Loucy (cell line): ENCODE results near the gene DBH.

Experiments used
- H2AFZ ChIP-seq: fragments of 200-600 bp; sonication (generic); 2 replicates; pipeline ENCODE4 v1.6.0; 2016; ENCODE audit warnings: antibody characterized with exemption, mild to moderate bottlenecking, low read length, moderate library complexity
- H3F3A ChIP-seq: fragments of 200-600 bp; 2 replicates; pipeline ENCODE4 v1.6.0; 2016; ENCODE audit warnings: antibody characterized with exemption, low read depth, mild to moderate bottlenecking
- H3K27me3 ChIP-seq: fragments of 200-600 bp; sonication (generic); 2 replicates; pipeline ENCODE4 v1.6.1; 2014; ENCODE audit warnings: low read length, mild to moderate bottlenecking; ENCODE audit not compliant: insufficient read depth, poor library complexity, severe bottlenecking
- H3K36me3 ChIP-seq: fragments of 200-600 bp; sonication (generic); 2 replicates; pipeline ENCODE4 v1.6.1; 2016; ENCODE audit warnings: low read length; ENCODE audit not compliant: insufficient read depth
- H3K4me1 ChIP-seq: fragments of 200-600 bp; sonication (generic); 2 replicates; pipeline ENCODE4 v1.5.1; 2014; ENCODE audit warnings: low read length, mild to moderate bottlenecking; ENCODE audit not compliant: insufficient read depth, poor library complexity, severe bottlenecking
- H3K4me2 ChIP-seq: fragments of 200-600 bp; sonication (generic); 2 replicates; pipeline ENCODE4 v1.6.0; 2014; ENCODE audit warnings: antibody characterized with exemption, low read length, low read depth, mild to moderate bottlenecking; ENCODE audit not compliant: poor library complexity, severe bottlenecking
- H3K4me3 ChIP-seq: fragments of 200-600 bp; sonication (generic); 2 replicates; pipeline ENCODE4 v1.5.1; 2014; ENCODE audit warnings: low read length, mild to moderate bottlenecking, mixed read lengths; ENCODE audit not compliant: poor library complexity, severe bottlenecking
- H3K79me2 ChIP-seq: fragments of 200-600 bp; sonication (generic); 2 replicates; pipeline ENCODE4 v1.6.1; 2014; ENCODE audit warnings: low read length; ENCODE audit not compliant: insufficient read depth
- H3K9ac ChIP-seq: fragments of 200-600 bp; sonication (generic); 2 replicates; pipeline ENCODE4 v1.6.0; 2014; ENCODE audit warnings: mild to moderate bottlenecking, low read depth, low read length, moderate library complexity; ENCODE audit not compliant: poor library complexity, severe bottlenecking
- H3K9me2 ChIP-seq: fragments of 200-600 bp; sonication (generic); replicated peaks from 2 replicates; pipeline ENCODE4 v1.6.1; 2016; ENCODE audit warnings: low read depth, low read length, mixed read lengths
- H3K9me3 ChIP-seq: fragments of 200-600 bp; sonication (generic); 2 replicates; pipeline ENCODE4 v1.6.1; 2014; ENCODE audit warnings: mild to moderate bottlenecking, antibody characterized with exemption, low read length, low read depth; ENCODE audit not compliant: insufficient read depth
- H4K20me1 ChIP-seq: fragments of 200-600 bp; sonication (generic); 2 replicates; pipeline ENCODE4 v1.6.0; 2014; ENCODE audit warnings: antibody characterized with exemption, low read length, mild to moderate bottlenecking; ENCODE audit not compliant: insufficient read depth, poor library complexity, severe bottlenecking
- EZH2phosphoT487 ChIP-seq: fragments of 200-600 bp; IDR thresholded peaks from 2 replicates; pipeline ENCODE4 v1.6.1; 2018; ENCODE audit warnings: antibody characterized with exemption, mild to moderate bottlenecking, moderate library complexity, borderline replicate concordance
- TF ChIP-seq, protein P1 (sequence below): fragments of 200-600 bp; sonication (generic); conservative IDR thresholded peaks from 2 replicates; pipeline ENCODE4 v1.5.1; 2014; ENCODE audit warnings: mild to moderate bottlenecking, antibody characterized with exemption, low read length

DBH gene

DNA sequence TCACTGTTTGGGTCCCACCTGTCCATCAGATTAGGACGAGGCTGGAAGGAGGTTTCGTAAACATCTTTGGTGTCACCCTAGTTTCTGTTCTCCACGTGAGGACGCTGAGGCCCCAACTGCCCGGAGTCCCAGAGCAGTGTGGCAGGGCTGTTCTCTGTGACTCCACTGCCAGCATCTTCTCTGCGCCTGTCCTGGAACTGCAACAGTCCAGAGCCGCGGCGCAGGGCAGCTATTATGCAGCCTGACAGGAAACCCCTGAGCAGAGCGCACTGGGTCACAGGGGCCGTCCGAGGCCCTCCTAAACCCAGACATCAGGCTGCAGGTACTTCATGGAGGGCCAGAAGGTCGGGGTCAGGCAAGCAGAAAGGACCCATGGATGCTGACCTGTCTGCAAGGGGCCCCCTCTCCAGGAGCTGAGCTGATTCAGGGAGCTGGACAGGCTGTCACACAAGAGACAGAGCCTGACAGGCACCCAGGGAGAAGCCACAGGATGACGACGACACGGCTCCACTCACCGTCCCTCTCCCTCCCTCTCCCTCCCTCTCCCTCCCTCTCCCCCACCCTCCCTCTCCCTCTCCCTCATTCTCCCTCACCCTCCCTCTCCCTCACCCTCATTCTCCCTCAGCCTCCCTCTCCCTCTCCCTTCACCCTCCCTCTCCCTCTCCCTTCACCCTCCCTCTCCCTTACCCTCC is 31.7 kb downstream of the DBH start:
- H3K4me2 ChIP-seq: no peak overlapping the region
- no peak for TF ChIP-seq EZH2phosphoT487
- TF ChIP-seq, protein P1, sequence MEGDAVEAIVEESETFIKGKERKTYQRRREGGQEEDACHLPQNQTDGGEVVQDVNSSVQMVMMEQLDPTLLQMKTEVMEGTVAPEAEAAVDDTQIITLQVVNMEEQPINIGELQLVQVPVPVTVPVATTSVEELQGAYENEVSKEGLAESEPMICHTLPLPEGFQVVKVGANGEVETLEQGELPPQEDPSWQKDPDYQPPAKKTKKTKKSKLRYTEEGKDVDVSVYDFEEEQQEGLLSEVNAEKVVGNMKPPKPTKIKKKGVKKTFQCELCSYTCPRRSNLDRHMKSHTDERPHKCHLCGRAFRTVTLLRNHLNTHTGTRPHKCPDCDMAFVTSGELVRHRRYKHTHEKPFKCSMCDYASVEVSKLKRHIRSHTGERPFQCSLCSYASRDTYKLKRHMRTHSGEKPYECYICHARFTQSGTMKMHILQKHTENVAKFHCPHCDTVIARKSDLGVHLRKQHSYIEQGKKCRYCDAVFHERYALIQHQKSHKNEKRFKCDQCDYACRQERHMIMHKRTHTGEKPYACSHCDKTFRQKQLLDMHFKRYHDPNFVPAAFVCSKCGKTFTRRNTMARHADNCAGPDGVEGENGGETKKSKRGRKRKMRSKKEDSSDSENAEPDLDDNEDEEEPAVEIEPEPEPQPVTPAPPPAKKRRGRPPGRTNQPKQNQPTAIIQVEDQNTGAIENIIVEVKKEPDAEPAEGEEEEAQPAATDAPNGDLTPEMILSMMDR: no peak
- H3K4me3 ChIP-seq: no peak overlapping the region

DNA sequence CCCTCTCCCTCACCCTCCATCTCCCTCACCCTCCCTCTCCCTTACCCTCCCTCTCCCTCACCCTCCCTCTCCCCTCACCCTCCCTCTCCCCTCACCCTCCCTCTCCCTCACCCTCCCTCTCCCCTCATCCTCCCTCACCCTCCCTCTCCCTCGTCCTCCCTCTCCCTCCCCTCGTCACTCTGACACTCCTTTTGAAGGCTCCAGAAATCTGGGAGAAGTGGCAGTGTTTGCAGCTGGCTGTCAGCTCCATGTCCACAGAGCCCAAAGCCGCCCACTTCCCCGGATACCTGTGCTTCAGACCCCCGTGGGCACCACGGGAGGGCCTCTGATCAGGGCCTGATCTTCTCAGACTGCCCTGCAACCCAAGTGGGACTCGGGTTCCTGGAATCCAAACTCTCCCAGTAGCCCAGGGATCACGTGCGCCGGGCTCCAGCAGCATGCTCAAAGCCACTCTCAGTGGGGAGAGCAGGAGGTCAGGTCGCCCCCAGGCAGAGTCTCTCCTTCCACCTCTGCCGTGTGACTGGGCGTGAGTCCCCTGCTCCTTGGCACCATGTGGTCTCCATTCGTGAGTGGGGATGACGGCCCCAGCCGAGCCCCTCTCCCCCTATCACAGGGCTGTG is 33.1 kb downstream of the DBH start:
- Histone ChIP-seq H3K9ac (no peak overlapping the region), H2AFZ (no peak overlapping the region), H3K4me2 (no peak overlapping the region), H3K4me1 (no peaks in the 10 kb centered on the region), H4K20me1 (no peaks in the 10 kb centered on the region), H3K36me3 (no peaks in the 10 kb centered on the region), H3K4me3 (no peak overlapping the region), H3K9me3 (no peaks in the 10 kb centered on the region), H3F3A (no peaks in the 10 kb centered on the region), H3K79me2 (no peaks in the 10 kb centered on the region), H3K9me2 (no peaks in the 10 kb centered on the region), H3K27me3 (no peaks in the 10 kb centered on the region)
- TF ChIP-seq, protein P1: no peak
- TF ChIP-seq EZH2phosphoT487: no peak

More for the DNA sequence above, 31.7 kb downstream of the DBH start:
- Histone ChIP-seq H3K36me3 (no peaks in the 10 kb centered on the region), H3F3A (no peaks in the 10 kb centered on the region), H3K79me2 (no peaks in the 10 kb centered on the region), H3K4me1 (no peaks in the 10 kb centered on the region), H2AFZ (no peak overlapping the region), H3K9me3 (no peaks in the 10 kb centered on the region), H4K20me1 (no peaks in the 10 kb centered on the region), H3K9me2 (no peaks in the 10 kb centered on the region), H3K9ac (no peak overlapping the region), H3K27me3 (no peaks in the 10 kb centered on the region)

DNA sequence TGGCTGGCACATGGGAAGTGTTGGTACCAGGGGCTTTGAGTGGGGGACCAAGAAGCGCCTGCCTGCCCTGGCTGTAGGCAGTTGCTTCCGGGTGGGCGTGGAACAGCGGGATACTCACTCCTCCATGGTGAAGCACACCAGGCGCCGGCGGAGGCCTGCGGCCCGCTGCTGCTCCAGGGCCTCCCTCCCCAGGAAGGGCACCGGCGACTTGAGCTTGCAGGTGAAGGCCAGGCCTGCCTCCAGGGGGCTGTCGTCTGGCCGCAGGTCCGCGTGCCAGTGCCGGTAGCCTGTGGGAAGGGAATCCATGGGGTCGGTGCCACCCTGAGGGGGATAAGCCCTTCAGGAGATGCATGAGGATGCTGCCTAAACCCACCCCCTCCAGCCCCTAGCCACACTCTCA is 34.3 kb downstream of the DBH start:
- no peak overlapping the region for H2AFZ ChIP-seq
- no peaks in the 10 kb centered on the region for H3K36me3 ChIP-seq
- H3K9me2 ChIP-seq: no peaks in the 10 kb centered on the region
- H4K20me1 ChIP-seq: no peaks in the 10 kb centered on the region
- no peak overlapping the region for H3K4me3 ChIP-seq
- no peaks in the 10 kb centered on the region for H3K79me2 ChIP-seq
- H3K4me2 ChIP-seq: no peak overlapping the region
- no peaks in the 10 kb centered on the region for H3F3A ChIP-seq
- TF ChIP-seq EZH2phosphoT487: no peak
- TF ChIP-seq, protein P1: no peak
- H3K9ac ChIP-seq: no peak overlapping the region
- no peaks in the 10 kb centered on the region for H3K9me3 ChIP-seq
- H3K27me3 ChIP-seq: no peaks in the 10 kb centered on the region
- no peaks in the 10 kb centered on the region for H3K4me1 ChIP-seq
